GM21529 (cell line): ENCODE results near the gene CPZ.
"Not testable (repeated sequence)": the region's sequence is repeated elsewhere in the genome, so short reads cannot be mapped to it uniquely, and the experiment has no call there.

Source experiments
- ATAC-seq: cut with Tn5 transposase; IDR thresholded peaks from one replicate; pipeline ENCODE4 v1.9.1; 2021; ENCODE audit not compliant: unreplicated experiment

The CPZ gene

GRCh38 chr4:8556341-8557150 lies 36.0 kb upstream of the CPZ start:
- no peak for ATAC-seq

- ATAC-seq, result no peak
Observed at GRCh38 chr4:8557151-8558076, 35.2 kb upstream of the CPZ start.

GRCh38 chr4:8558080-8558960 lies 34.2 kb upstream of the CPZ start:
- ATAC-seq, result no peak

GRCh38 chr4:8559011-8559410 lies 33.6 kb upstream of the CPZ start:
- no peak for ATAC-seq

- no peak for ATAC-seq
Observed at GRCh38 chr4:8559524-8560264, 32.9 kb upstream of the CPZ start.

DNA sequence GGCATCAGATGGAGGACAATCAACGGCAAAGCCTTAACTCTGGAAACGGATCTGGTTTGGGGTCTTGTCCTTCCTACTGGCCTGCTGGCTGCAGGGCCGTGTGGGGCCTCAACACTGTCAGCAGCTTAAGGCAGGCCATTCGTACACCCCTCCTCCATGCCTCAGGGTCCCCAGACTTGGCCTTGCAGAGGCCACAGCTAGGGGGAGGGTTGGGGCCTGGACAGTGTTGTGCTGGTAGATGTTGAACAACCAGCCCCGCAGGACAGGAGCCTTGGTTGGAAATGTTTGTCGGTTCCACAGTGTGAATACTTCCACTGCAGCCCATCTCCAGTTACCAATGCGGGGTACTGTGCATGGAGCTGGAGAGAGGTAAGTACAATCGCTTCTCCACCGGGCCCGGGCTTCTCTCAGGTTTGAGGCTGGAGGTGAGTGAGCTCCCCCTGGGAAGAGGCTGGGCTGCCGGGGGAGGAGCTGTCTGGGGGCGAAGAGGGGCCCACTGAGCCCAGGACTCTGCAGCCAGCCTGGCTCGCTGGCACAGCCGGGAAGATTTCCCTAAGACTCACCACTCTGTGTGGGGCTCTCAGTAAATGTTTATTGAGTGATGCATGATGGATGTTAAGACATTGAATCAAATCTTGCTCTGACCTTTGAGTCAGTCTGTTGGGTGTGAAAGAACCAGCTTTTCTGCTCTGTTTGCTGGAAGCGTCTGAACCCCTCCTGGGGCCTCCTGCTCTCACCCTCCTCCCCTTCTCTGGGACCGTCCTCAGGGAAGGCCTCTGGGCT lies 32.1 kb upstream of the CPZ start:
- no peak for ATAC-seq

DNA sequence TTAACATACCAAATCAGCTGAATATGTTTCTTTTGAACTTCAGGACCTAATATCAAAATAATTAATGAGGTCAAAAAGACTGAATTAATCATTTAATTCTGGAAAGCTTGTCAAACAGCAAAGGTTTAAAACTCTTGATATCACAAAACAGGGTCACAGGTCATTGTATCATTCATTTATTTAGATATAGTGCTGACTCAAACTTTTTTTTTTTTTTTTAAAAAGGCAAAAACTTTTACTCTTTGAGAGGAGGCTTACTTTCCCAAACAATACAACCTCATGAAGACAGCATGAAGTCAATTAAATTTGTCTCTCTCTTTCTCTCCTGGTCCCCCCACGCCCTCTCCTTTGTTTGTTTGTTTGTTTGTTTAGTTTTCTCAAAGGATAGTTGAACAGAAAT lies 28.0 kb upstream of the CPZ start:
- ATAC-seq, result no peak

GRCh38 chr4:8568068-8568668 lies 24.4 kb upstream of the CPZ start:
- ATAC-seq, result no peak

GRCh38 chr4:8570201-8570600 lies 22.4 kb upstream of the CPZ start:
- ATAC-seq, result no peak

GRCh38 chr4:8571702-8572685 lies 20.6 kb upstream of the CPZ start:
- no peak for ATAC-seq

DNA sequence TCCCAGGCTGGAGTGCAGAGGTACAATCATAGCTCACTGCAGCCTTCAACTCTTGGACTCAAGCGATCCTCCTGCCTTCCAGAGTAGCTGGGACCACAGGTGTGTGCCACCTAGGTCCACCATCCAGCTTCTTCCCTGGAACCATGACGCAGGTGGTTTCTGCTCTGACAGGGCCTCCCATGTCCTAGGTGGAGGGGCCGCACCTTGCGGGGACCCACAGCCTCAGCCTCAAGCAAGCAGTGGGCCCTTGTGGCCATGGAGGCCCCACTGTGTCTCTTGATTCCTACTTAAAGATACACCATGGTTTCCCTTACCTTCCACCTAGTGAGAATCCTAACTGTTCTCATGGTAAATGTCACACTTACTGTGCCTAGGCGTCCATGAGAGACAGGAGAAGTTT lies 19.3 kb upstream of the CPZ start:
- no peak for ATAC-seq

DNA sequence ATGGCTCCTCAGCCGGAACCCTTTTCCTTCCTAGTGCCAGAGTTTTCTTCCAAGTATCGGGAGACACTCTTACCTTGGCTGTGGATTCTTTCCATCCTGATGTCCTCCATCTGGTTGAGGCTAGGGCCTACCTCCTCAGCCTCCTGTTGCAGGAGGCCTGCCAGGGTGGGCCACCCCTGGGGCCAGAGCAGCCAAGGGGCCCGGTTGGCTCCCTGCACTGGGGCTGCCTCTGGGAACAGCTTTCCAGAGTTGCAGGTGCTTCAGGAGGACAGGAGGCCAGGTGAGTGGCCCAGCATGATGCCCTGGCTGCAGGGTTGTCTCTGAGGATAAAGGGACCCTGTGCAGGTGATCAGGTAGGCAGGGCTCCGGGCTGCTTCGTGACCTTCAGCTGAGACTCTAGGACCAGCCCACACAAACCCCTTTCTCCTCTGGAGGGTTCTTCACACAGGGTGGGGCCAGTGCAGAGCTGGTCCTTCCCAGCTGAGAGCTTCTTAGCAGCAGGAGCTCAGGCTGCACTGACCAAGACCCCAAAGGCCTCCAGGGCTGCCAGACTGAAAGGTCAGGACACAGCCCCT lies 17.7 kb upstream of the CPZ start:
- no peak for ATAC-seq

GRCh38 chr4:8575457-8575856 lies 17.1 kb upstream of the CPZ start:
- no peak for ATAC-seq

DNA sequence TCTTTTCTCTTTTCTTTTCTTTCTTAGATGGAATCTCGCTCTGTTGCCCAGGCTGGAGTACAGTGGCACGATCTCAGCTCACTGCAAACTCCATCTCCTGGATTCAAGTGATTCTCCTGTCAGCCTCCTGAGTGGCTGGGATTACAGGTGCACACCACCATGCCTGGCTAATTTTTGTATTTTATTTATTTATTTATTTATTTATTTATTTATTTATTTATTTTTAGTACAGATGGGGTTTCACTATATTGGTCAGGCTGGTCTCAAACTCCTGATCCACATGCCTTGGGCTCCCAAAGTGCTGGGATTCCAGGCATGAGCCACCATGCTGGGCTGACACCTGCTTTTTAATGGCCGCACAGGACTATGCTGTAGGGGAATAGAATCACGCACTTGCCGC lies 16.0 kb upstream of the CPZ start:
- not testable (repeated sequence) for ATAC-seq

- ATAC-seq, result no peak
Observed at GRCh38 chr4:8577046-8577445, 15.5 kb upstream of the CPZ start.

DNA sequence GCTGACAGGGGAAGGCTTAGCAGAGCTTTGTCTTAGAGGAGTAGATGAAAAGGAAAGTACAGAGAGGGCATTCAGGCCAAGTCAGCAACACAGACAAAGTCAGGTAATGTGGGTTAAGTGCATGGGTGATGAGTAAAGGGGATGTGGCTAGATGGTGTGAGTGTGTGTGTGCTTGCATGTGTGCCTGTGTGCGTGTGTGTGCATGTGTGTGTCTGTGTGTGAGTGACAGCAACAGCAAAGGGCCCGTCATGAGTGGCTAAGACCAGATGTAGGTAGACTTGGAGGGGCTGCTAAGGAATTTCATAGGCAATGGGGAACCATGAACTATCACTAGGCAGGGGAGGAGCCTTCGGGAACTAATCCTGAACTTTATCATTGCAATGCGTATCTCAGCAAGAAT lies 14.6 kb upstream of the CPZ start:
- no peak for ATAC-seq

- no peak for ATAC-seq
Observed at GRCh38 chr4:8578717-8579116, 13.8 kb upstream of the CPZ start.
